ENCODE results near the gene DSCAM.

Gene DSCAM

GRCh38 chr21:40020651-40021050 lies 826.3 kb downstream of the DSCAM start:
- no peak for DNase-seq

GRCh38 chr21:40018871-40019475 lies 828.0 kb downstream of the DSCAM start:
- DNase-seq = no peak

GRCh38 chr21:40016667-40017066 lies 830.3 kb downstream of the DSCAM start:
- DNase-seq = no peak

GRCh38 chr21:40016234-40016633 lies 830.7 kb downstream of the DSCAM start:
- DNase-seq = no peak

GRCh38 chr21:40015818-40016217 lies 831.1 kb downstream of the DSCAM start:
- DNase-seq = no peak

- DNase-seq = no peak
Observed at GRCh38 chr21:40014394-40014793, 832.6 kb downstream of the DSCAM start.

GRCh38 chr21:40013001-40013735 lies 833.8 kb downstream of the DSCAM start:
- no peak for DNase-seq

- DNase-seq = no peak
Observed at GRCh38 chr21:40011371-40011770, 835.6 kb downstream of the DSCAM start.

- no peak for DNase-seq
Observed at GRCh38 chr21:40002978-40003377, 844.0 kb downstream of the DSCAM start.

GRCh38 chr21:39984286-39984991 lies 862.5 kb downstream of the DSCAM start:
- no peak for DNase-seq

GRCh38 chr21:39980241-39980820 lies 866.6 kb downstream of the DSCAM start:
- no peak for DNase-seq

- DNase-seq = no peak
Observed at GRCh38 chr21:39979321-39979720, 867.6 kb downstream of the DSCAM start.

GRCh38 chr21:39976800-39977199 lies 870.2 kb downstream of the DSCAM start:
- no peak for DNase-seq

GRCh38 chr21:39972976-39973770 lies 873.8 kb downstream of the DSCAM start:
- DNase-seq = no peak

- no peak for DNase-seq
Observed at GRCh38 chr21:39972471-39972870, 874.5 kb downstream of the DSCAM start.

- DNase-seq = no peak
Observed at GRCh38 chr21:39971956-39972355, 875.0 kb downstream of the DSCAM start.

GRCh38 chr21:39969691-39970364 lies 877.1 kb downstream of the DSCAM start:
- DNase-seq = no peak

- no peak for DNase-seq
Observed at GRCh38 chr21:39968010-39968409, 878.9 kb downstream of the DSCAM start.

GRCh38 chr21:39966786-39967185 lies 880.2 kb downstream of the DSCAM start:
- DNase-seq = no peak

- no peak for DNase-seq
Observed at GRCh38 chr21:39965026-39965425, 881.9 kb downstream of the DSCAM start.

- no peak for DNase-seq
Observed at GRCh38 chr21:39961251-39961650, 885.7 kb downstream of the DSCAM start.
